IPS-11a (cell line): Measurements from ENCODE around the gene SUSD5.
"Not testable (repeated sequence)": the region's sequence is repeated elsewhere in the genome, so short reads cannot be mapped to it uniquely, and the experiment has no call there.

Source experiments
- H3K4me3 ChIP-seq: one replicate; pipeline ENCODE4 v1.5.1; 2013; ENCODE audit warnings: low read depth, low read length, control low read depth

SUSD5 gene

GRCh38 chr3:33153782-33154181 lies 64.8 kb downstream of the SUSD5 start:
- H3K4me3 ChIP-seq, result no peak overlapping the region

- H3K4me3 ChIP-seq, result no peak overlapping the region
Observed at GRCh38 chr3:33152363-33153360, 65.9 kb downstream of the SUSD5 start.

DNA sequence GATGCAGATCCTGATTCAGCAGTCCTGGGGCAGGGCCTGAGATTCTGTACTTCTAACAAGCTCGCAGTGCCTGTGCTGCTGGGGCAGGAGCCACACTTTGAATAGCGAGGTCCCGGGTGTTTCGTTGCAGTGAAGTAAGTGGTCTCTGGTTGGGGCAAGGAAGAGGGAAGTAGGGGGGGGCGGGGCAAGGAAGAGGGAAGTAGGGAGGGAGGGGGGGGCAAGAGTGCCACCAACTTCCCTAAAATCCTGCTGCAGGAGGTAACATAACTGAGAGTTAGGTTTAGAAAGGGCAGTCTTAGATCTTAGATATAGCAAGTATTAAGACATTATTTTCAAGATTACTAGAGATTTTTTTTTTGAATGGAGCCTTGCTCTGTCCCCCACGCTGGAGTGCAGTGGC lies 69.3 kb downstream of the SUSD5 start:
- H3K4me3 ChIP-seq, result no peak overlapping the region

GRCh38 chr3:33146791-33147445 lies 71.7 kb downstream of the SUSD5 start:
- no peak overlapping the region for H3K4me3 ChIP-seq

GRCh38 chr3:33145901-33146580 lies 72.6 kb downstream of the SUSD5 start:
- no peak overlapping the region for H3K4me3 ChIP-seq

DNA sequence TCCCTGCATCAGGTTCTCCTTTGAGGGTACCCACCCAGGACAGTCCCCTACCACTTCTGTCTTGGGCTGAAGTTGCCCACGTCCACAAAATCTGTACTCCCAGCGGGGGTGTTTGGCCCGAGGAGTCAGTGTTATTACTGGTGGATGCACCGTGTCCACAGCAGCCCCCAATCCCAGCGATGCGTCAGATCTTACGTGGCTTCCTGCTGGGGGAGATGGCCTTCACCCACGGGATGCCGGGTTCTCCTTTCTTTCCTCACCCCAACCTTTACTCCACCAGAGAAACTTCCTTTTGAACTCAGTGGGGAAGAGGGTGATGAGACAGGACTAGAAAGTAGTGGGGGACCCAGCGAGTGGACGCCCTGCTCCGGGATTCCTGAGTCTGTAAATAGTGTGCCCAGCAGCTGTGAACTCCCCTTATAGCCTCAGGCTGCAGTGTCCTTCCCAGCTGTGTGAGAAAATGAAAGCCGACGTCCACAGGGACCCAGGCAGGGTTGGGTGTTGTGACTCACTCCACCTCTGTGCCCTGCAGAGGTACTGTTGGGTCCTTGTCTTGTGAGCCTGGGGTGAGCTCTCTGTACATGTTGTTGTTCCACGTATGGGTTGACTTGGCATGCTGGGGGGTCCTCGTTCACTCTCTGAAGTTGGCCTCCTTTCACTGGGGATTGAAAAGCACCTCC lies 73.2 kb downstream of the SUSD5 start:
- no peak overlapping the region for H3K4me3 ChIP-seq

DNA sequence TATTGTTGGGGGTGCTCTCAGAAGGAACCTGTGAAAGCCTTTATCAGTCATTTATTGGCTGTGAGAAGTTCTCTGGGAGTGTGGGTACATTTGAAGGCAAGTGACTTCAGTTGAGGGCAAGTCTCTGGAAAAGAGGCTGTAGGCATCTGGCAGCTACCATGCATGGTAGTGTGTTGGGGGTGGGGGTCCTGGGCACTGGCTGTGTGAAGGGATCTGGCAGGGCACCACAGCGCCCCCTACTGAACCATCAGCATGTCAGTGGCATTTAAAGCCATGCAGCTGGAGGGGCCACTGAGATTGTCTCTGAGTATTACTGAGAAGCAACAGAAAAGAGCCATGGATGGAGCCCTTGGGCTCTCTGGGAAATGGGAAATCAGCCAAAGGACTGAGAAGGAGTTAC lies 74.2 kb downstream of the SUSD5 start:
- no peak overlapping the region for H3K4me3 ChIP-seq

DNA sequence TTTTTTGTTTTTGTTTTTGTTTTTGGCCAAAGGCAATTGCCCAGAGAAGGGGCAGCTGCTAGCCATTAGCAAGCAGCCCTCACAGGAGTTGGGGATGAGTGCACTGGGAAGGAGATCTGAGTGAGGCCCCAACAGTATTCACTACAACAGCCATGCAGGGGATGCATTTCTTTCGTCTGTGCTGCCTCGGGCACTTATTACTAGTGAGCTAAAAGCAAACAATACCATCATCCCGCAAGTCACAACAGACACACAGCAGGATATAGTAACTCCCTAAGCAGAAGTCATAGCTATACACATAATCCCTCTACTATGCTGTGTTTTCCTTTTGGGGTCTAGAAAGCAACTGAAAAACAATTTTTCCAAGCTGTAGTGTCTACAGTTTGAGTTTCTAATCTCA lies 77.6 kb downstream of the SUSD5 start:
- no peak overlapping the region for H3K4me3 ChIP-seq

GRCh38 chr3:33139996-33140395 lies 78.6 kb downstream of the SUSD5 start:
- H3K4me3 ChIP-seq, result no peak overlapping the region

DNA sequence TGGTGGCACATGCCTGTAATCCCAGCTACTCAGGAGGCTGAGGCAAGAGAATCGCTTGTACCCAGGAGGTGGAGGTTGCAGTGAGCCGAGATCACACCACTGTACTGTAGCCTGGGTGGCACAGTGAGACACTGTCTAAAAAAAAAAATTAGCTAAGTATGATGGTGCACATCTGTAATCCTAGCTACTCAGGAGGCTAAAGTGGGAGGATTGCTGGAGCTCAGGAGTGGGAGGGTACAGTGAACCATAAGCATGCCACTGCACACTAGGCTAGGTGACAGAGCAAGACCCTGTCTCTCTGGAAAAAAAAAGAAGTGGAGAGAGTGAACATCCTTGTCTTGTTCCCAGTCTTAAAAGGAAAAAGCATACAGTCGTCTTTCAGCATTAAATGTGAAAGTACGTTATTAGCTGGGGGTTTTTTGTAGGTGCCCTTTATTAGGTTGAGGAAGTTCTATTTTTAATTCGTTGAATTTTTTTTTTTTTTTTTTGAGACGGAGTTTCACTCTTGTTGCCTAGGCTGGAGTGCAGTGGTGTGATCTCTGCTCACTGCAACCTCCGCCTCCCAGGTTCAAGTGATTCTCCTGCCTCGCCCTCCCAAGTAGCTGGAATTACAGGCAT lies 79.5 kb downstream of the SUSD5 start:
- not testable (repeated sequence) for H3K4me3 ChIP-seq

- no peak overlapping the region for H3K4me3 ChIP-seq
Observed at GRCh38 chr3:33137691-33138090, 80.9 kb downstream of the SUSD5 start.

DNA sequence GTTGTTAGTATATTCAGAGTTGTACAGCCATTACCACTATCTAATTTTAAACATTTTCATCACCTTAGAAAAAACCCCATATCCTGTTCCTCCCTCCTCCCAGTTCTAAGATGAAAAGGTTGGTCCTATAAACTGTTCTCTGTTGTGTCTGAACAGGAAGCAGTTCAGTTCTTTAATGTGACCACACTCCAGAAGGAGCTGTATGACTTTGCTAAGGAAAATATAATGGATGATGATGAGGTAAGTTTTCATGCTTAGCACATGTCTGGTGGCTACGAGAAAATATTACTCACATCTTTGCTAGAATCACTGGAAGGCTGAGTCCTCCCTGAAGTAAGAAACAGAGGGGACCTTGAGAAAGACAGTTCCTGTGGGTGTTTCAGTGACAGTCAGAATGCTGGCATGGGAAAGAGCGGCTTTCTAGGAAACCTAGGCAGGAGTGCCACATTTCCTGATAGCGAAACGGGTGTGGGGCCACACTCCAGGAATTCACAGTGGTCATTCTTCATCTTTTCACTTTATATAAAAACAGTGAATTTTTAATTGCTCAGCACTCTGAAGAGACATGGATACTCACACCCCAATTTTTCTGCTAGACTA lies 84.5 kb downstream of the SUSD5 start:
- H3K4me3 ChIP-seq, result no peak overlapping the region

DNA sequence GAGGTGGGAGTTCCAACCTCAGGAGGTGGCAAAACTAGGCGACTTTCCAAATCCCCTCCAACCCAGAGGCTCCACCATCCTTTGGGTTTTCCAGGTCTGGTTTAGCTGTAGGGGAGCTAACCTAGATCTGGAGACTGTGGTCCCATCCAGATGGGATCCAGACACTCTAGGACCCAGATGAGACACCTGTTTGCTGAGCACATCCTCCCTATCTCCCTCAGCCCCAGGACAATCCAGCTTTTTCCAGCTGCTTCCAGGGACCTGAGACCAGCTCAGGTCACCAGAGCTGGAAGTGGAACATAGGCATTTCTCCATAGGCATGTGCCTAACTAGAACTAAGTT lies 86.6 kb downstream of the SUSD5 start:
- no peak overlapping the region for H3K4me3 ChIP-seq

DNA sequence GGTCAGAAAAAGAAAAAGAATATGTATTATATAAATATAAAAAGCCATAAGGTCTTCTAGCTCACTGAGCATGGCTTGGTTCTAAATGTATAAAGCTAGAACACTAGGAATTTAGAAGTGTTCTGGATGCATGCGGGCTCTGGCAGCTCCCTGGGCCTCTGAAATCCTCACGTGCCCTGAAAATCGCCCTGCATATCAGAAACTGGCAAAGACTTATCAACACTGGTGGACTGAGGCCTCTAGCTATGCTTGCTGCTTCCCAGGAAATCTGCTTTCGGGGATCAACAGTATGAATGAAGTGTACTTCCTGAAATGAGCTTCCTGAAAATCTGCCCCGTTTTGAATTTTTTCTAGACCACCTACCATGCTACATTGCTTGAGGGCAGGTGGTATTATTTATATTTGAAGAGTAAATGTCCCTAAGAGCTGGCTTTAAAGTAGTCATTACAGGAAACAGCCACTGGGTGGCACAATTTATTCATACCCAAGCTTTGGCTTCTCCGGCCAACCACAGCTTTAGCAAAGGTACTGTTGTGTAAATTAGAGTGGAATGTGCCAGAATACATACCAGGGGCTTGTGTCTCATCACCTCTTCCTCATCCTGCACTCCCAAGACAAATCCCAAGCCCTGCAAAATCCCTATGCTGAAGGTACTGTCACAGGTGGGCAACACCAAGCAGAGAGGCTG lies 87.1 kb downstream of the SUSD5 start:
- H3K4me3 ChIP-seq, result no peak overlapping the region

- no peak overlapping the region for H3K4me3 ChIP-seq
Observed at GRCh38 chr3:33130144-33130543, 88.5 kb downstream of the SUSD5 start.

DNA sequence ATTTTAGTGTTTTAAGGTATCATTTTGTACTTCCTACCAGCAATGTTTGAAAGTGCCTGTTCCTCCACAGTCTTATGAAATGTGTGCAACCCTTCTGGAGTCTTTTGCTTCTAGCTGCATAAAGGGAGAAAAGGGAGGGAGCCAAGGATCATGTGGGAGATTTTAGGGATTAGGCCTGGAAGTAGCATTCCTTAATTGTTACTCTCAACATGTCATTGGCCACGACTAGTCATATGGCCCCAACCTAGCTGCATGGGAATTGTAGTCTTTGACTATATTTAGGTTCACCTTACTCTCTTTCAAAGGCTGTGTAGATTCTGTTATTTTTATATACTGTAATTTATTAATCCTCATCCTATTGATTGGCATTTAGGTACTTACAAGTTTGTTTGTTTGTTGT lies 89.9 kb downstream of the SUSD5 start:
- no peak overlapping the region for H3K4me3 ChIP-seq

- H3K4me3 ChIP-seq, result no peak overlapping the region
Observed at GRCh38 chr3:33125840-33126239, 92.8 kb downstream of the SUSD5 start.

DNA sequence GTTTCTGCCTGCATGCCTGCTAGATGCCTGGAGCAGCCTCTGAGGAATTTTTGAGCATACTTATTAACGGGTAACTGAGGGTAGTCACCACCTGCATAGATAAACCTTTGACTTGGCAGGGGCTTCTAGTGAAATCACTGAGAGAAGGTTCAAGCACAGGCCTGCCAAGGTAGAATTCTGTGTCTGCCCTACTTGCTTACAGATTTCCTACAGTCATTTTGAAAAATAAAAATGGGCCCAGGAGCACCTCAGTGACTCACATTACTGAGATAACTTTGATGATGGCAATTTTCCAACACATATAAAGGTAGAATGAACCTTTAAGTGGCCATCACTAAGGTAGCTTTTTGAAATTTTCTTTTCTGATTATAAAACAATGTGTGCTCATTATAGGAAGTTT lies 94.0 kb downstream of the SUSD5 start:
- no peak overlapping the region for H3K4me3 ChIP-seq

- H3K4me3 ChIP-seq, result no peak overlapping the region
Observed at GRCh38 chr3:33122991-33123390, 95.6 kb downstream of the SUSD5 start.

GRCh38 chr3:33119891-33120290 lies 98.7 kb downstream of the SUSD5 start:
- H3K4me3 ChIP-seq, result no peak overlapping the region
